GM13977 (cell line): ENCODE data around the gene TRIB2.

Source experiments
- DNase-seq: peaks from one replicate; pipeline ENCODE4 v3.0.0; 2012; ENCODE audit warnings: low spot score
- in situ Hi-C: fragments of 300-500 bp; cut with MboI; formaldehyde crosslinking; loops from one replicate; pipeline ENCODE4 v1.12.0; 2022; ENCODE audit warnings: low sequenced_read_pairs, low pct_unique_long_range_greater_than_20kb, mixed read lengths, inconsistent platforms; ENCODE audit not compliant: unreplicated experiment
- TF ChIP-seq, protein P1 (sequence below): IDR thresholded peaks from 2 replicates; pipeline ENCODE4 v1.5.1; 2012; ENCODE audit warnings: mild to moderate bottlenecking, control low read depth; ENCODE audit not compliant: insufficient read depth; ENCODE audit errors: extremely low read depth, missing control alignments

Gene TRIB2

DNA sequence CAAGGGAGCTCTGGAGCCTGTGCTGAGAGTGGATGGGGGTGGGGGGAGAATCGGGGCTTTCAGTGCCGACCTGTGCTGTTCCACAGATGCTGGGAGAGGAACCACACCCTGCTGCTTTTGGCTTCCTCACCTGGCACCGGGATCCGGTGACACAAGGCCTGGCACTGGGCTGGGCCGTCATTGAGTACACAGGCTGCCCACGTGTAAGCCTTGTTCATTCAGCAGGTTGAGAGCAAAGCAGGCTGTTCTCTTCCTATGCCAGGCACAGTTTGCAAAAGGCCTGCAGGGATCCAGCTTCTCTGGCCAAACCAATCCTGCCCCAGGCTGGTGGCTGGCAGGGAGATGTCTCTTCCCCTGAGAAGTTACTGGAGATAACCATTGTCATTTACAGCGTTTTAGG, 17.1 kb downstream of the TRIB2 start:
- DNase-seq: no peak
- TF ChIP-seq, protein P1, sequence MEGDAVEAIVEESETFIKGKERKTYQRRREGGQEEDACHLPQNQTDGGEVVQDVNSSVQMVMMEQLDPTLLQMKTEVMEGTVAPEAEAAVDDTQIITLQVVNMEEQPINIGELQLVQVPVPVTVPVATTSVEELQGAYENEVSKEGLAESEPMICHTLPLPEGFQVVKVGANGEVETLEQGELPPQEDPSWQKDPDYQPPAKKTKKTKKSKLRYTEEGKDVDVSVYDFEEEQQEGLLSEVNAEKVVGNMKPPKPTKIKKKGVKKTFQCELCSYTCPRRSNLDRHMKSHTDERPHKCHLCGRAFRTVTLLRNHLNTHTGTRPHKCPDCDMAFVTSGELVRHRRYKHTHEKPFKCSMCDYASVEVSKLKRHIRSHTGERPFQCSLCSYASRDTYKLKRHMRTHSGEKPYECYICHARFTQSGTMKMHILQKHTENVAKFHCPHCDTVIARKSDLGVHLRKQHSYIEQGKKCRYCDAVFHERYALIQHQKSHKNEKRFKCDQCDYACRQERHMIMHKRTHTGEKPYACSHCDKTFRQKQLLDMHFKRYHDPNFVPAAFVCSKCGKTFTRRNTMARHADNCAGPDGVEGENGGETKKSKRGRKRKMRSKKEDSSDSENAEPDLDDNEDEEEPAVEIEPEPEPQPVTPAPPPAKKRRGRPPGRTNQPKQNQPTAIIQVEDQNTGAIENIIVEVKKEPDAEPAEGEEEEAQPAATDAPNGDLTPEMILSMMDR: no peak
- in situ Hi-C loops: no loop called here

DNA sequence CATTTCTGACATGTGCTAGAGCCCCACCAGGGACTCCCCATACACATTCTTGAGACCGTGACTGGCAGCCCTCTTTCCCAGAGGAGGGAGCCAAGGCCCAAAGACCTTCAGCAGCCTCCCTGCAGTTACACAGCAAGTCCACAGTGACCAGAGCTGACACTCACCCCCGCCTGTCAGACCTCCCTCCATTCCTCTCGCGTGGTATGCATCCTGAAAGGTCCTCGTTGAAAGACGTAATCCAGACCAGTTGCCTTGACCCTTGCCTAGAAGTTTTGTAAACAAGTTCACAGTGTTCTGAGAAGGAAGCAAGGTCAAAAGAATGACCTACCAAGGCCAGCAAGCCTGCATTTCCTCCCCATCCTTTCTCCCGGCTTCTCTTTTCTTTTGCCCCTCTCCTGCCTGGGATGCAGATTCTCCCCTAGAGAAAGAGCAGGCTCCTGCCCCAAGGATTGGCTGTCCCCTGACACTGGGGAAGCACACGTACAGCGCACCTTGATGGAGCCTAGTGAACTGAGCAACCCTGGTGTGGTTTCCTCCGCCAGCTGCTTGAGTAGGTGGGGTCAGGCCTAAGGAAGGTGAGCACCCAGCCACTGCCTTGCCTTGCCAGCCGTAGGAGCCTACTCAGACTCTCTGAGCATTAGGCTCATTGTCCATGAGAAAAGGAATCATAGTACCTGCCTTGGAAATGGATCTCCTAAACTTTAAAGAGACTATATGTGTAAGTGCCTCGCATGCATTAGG, 18.3 kb downstream of the TRIB2 start:
- TF ChIP-seq, protein P1: no peak
- in situ Hi-C loops: no loop called here
- DNase-seq: no peak

DNA sequence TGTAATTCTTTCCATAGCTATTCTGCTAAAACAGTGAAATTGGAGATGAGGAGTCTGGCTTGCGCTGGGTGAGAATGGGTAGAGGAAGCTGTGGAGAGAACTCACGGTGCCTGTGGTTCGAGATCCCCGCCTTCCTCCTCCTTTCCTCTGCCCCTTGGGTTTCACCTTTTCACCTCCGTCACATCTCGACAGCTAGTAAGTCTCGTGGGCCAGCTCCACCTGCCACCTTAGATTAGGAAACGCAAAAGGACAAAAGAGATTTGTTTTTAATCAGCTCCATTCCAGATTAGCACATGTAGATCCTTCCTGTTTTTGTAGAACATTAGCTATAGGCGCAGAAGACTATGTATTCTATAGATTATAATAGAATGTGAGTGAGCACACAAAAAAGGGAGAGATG, 20.6 kb downstream of the TRIB2 start:
- in situ Hi-C loops: no loop called here
- DNase-seq: no peak

DNA sequence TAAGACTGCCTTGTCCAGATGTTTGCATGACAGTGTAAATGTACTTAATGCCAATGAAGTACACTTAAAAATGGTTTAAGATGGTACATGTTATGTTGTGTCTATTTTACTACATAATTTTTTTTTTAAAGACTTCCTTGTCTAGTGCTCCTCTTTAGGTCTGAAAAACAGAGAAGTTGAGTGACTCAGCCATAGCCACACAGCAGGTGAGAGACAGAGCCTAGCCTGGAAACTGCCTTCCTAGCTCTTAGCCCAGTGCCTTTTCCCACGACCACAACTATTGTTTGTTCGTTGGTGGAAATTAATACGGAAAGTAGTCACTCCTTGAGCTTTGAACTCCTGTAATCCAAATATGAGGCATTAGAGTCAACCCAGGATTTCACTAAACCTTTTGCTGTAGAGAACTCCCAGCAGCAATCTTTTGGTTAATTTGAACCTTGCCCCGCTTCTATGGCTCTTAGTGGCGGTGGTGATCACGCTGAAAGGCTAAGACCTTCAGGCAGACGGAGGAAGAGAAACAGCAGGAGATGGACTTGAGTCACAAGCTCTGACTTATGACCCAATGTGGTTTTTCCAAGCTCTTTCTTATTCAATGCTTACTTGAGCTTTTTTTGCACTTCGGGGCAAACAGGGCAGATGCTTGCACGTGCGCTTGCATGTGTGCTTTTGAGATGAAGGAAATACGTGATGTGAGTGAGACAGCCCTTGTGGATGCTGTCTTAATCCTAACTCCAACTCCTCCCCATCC, 21.2 kb downstream of the TRIB2 start:
- TF ChIP-seq, protein P1: no peak
- DNase-seq: no peak
- in situ Hi-C loops: no loop called here

More for the DNA sequence above, 20.6 kb downstream of the TRIB2 start:
- TF ChIP-seq, protein P1: no peak

DNA sequence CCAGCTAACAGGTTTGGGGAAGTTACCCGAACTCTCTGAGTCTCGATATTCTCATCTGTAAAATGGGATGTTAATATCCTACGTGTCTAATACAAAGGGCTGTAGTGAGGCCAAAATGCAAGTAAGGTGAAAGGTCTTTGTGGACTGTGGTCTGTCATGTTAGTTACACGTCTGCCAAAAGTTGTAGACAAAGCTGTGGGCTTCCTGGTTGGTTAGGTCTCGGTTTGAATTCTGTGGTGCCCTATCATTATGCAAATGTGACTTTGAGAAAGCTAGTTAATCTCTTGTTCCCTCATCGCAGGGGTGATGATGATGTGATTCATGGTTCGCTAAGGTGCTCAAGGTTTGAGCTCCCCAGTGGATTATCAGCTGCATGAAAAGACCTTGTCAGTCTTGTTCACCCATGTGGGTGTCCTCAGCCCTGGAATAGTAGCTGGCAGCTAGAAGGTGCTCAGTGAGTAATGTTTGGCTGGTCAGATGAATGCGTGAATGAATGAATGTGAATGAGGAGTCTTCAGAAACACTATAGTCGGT, 23.1 kb downstream of the TRIB2 start:
- in situ Hi-C loops: no loop called here
- TF ChIP-seq, protein P1: no peak
- no peak for DNase-seq

DNA sequence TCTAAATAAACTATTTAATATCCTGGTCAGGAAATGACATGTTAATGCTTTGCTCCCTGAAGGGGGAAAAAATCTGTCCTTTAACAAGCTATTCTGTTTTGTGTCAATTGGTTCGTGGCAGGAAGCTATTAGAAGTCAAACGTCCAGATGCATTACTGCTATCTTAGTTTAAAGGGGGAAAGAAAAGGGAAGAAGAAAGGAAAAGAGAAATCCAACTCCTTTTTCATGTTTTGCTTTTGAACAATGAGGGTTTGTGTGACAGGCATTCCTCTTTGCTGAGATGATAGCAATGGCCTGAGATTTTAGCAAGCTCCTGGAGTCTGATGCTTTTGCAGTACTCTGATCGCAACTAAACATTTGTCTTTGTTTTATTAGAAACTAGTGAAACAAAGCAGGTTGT, 24.6 kb downstream of the TRIB2 start:
- TF ChIP-seq, protein P1: no peak
- in situ Hi-C loops: no loop called here

More for the DNA sequence above, 24.6 kb downstream of the TRIB2 start:
- no peak for DNase-seq
